SK-N-MC (cell line): ENCODE data around the gene PRSS50.

ENCODE experiments used
- EZH2 ChIP-seq: fragments of 200-600 bp; sonication (generic); IDR thresholded peaks from one replicate; pipeline ENCODE4 v1.6.1; 2017; ENCODE audit warnings: antibody characterized with exemption
- POLR2AphosphoS5 ChIP-seq: IDR thresholded peaks from 2 replicates; pipeline ENCODE4 v1.6.1; 2012; ENCODE audit warnings: mild to moderate bottlenecking, low read depth, low read length, borderline replicate concordance

GRCh38 chr3:46731795-46732194 lies 14.1 kb upstream of the PRSS50 start:
- TF ChIP-seq EZH2, result no peak
- TF ChIP-seq POLR2AphosphoS5, result no peak
